GM10847 (cell line): ENCODE data around the gene PRCP.

Source experiments
- POLR2A ChIP-seq: IDR thresholded peaks from 2 replicates; pipeline ENCODE4 v1.6.1; 2011; ENCODE audit not compliant: insufficient read length; ENCODE audit errors: extremely low read depth

PRCP gene

DNA sequence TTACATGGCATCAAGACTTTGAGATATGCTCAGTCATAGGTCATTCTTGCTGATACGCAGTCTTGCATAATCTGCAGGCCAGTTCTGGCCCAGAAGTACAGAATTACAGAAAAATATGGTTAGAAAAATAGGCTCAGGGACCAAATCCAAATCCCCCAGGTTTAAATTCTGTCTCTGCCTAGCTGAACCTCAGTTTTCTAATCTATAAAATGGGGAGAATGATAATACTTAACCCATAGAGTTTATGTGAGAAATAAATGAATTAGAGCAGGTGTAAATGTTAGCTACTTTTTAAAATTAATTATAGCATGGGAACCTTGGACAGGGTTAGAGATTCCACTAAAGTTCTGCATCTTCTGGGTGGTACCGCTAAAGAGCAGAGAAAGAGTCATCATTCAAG, 114.2 kb downstream of the PRCP start:
- no peak for TF ChIP-seq POLR2A

GRCh38 chr11:82782825-82783374, 117.3 kb downstream of the PRCP start:
- no peak for TF ChIP-seq POLR2A

DNA sequence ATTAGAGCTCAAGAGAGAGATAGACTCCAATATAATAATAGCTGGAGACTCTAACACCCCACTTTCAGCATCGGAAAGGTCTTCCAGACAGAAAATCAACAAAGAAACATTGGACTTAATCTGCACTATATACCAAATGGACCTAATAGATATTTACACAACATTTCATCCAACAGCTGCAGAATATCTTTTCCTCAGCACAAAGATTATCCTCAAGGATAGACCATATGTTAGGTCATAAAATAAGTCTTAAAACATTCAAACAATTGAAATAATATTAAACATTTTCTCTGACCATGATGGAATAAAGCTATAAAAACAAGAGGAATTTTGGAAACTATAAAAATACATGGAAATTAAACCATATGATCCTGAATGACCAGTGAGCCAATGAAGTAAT, 121.5 kb downstream of the PRCP start:
- no peak for TF ChIP-seq POLR2A

DNA sequence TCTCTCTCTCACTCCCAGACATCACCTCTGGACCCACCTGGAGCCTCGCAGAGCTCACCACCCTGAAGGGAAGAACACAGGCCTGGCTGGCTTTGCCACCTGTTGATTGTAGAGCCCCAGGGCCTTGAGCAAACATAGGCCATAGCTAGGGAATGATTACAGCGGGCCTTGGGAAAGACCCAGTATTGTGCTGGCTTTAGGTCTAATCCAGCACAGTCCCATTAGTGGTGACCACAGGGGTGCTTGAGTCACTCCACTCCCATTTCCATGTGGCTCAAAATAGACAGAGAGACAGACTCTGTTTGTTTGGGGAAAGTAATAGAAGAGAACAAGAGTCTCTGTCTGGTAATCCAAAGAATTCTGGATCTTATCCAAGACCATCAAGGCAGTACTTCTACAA, 123.9 kb downstream of the PRCP start:
- no peak for TF ChIP-seq POLR2A

- no peak for TF ChIP-seq POLR2A
Observed at GRCh38 chr11:82775736-82776346, 124.4 kb downstream of the PRCP start.

GRCh38 chr11:82775218-82775617, 125.0 kb downstream of the PRCP start:
- no peak for TF ChIP-seq POLR2A
